ES-I3 (cell line): ENCODE measurements around the gene ZNF423.

Experiments used
- H3K36me3 ChIP-seq: 2 replicates; pipeline ENCODE4 v1.6.1; 2013; ENCODE audit warnings: mild to moderate bottlenecking, low read length, control low read depth, moderate library complexity; ENCODE audit not compliant: insufficient read depth
- H3K4me1 ChIP-seq: 2 replicates; pipeline ENCODE4 v1.6.1; 2013; ENCODE audit warnings: mild to moderate bottlenecking, control low read depth, low read length; ENCODE audit not compliant: insufficient read depth
- H3K9ac ChIP-seq: 2 replicates; pipeline ENCODE4 v1.6.1; 2013; ENCODE audit warnings: low read depth, mild to moderate bottlenecking, low read length, moderate library complexity
- H3K9me3 ChIP-seq: 2 replicates; pipeline ENCODE4 v1.6.1; 2013; ENCODE audit warnings: mild to moderate bottlenecking, low read length, moderate library complexity; ENCODE audit not compliant: control insufficient read depth, insufficient read depth

ZNF423 gene

DNA sequence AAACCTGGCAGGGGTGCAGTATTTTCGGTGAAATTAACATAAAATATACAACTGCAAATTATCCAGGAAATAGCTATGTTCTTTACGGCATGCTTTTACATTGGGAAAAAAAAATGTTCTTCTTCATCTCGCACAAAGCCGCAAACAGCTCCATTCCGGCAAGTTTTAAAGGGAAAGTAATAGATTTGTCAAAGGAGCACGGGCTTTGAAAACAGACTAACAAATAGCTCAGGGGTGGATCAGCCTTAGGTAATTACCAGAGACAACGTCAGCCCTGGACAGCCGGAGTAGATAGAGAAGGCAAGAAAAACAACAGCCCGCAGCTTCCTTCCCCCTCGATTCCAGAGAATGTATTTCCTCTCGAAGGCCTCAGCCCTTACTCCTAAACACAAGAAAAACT is 259.8 kb downstream of the ZNF423 start:
- peaks cover 31% of the 10 kb centered on the region for H3K4me1 ChIP-seq
- no peaks in the 10 kb centered on the region for H3K36me3 ChIP-seq
- no peaks in the 10 kb centered on the region for H3K9me3 ChIP-seq
- H3K9ac ChIP-seq = no peak overlapping the region

DNA sequence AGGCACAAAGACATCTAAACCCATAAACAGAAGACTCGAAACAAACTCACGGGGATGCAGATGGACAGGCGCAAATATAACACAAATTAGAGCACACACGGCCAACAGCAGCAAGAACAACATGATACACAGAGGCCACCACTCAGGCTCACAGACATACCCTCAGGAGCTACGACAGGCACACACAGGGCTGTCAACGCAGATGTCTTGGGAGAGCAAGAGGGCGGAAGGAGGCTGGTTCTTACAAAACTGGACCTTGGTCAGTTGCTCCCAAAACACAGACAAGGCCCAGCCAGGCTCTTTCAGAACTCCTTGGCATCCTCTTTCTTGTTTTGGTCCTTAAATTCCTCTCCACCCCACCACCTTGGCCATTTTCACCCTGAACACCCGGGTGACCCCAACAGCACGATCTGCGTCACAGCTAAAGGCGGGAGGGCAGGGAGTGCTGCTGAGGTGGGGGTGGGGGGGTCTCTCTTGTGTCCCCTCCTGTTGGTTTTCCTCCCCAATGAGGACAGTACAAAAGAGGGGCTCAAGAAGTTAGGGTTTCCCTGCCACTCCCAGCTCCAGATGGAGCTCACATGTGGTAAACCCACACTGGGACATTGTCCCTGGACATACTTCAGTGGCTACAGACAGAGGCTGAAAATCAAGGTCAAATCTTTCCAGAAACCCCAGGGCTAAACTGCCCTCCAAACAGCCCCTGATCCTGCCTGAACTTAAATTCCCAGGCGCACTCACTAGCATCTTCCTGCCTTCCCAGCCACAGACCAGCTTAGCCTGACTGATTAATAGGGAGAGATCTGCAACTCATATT is 261.0 kb downstream of the ZNF423 start:
- H3K9me3 ChIP-seq = no peaks in the 10 kb centered on the region
- H3K4me1 ChIP-seq = peaks cover 31% of the 10 kb centered on the region
- H3K9ac ChIP-seq = no peak overlapping the region
- no peaks in the 10 kb centered on the region for H3K36me3 ChIP-seq

DNA sequence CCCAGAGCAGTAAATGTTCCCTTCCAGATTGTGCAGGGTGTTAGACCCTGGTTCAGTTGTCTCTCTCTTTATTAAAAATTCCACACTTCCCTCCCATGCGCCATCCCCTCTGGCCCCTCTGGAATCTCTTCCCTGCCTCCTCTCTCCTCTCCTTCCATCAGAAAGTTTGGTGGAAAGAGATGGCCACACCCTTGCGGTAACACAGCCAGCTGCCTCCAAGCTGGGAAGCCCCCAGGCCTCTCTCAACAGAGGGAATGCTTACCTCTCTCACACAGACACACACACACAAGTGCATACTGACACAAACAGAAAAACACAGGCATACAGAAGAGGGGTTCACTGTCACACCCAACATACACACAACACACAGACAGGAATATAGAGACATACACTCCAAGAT is 261.8 kb downstream of the ZNF423 start:
- Histone ChIP-seq H3K36me3 (no peaks in the 10 kb centered on the region), H3K9ac (no peak overlapping the region), H3K4me1 (peaks cover 37% of the 10 kb centered on the region), H3K9me3 (no peaks in the 10 kb centered on the region)

DNA sequence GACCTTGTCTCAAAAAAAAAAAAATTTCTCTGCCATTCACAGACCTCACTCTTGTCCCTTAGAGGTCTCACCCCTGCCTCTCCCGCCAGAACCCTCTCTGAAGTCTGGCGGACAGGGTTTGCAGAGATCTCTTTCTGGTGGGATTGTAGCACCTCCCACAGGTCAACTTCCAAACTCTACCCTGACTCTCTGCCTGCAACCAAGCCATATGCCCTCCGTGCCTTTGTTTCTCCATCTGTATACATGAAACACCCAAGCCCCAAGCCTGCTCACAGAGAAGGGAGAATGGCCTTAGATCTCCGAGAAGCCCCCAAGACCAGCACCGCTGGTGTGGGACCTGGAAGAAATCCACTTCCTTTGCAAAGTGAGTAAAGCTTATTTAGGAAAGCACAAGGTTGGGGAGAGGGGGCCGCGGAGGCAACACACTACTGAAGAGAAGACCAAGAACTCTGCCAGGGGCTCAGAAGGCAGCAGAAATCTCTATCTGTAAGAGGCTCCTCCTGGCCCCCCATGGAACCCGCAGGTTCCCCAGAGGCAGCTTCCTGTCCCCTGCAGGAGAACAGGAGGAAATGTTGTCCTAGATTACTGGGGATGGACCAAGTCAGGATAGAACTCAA is 262.4 kb downstream of the ZNF423 start:
- H3K4me1 ChIP-seq = peaks cover 42% of the 10 kb centered on the region
- no peaks in the 10 kb centered on the region for H3K36me3 ChIP-seq
- no peaks in the 10 kb centered on the region for H3K9me3 ChIP-seq
- H3K9ac ChIP-seq = no peak overlapping the region

DNA sequence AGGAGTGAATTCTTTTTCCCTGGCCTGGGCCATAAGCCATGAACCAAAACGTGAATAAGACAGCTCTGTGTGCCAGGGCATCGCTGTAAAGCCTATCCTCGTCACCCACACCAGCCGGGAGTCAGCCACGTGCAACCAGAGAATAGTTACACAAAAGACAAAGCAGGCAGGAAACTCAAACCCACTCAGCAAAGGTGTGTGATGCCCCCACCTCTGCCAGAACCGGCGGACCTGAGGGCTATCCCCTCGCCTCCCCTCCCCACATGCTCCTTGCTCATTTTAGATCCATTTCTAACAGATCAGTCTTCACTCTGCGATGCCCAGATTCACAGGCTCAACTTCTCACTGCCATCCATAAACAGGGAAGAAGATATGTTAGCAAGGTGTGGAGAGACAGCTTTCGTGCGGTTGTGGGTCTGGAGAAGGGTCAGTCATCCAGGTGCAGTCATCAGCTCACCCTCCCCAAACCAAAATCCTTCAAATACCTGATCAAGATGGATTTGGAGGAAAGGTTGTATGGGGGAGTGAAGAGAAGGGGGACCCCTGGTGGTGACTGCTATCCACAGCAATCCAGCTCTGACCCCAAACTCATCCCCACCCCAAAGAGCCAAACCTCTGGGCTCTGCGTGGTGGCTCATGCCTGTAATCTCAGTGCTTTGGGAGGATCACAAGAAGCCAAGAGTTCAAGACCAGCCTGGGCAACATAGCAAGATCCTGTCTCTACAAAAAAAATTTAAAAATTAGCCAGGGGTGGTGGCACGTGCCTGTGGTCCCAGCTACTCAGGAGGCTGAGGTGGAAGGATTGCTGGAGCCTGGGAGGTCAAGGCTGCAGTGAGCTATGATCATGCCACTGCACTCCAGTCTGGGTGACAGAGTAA is 263.1 kb downstream of the ZNF423 start:
- no peak overlapping the region for H3K9ac ChIP-seq
- H3K9me3 ChIP-seq = no peaks in the 10 kb centered on the region
- H3K36me3 ChIP-seq = no peaks in the 10 kb centered on the region
- peaks cover 42% of the 10 kb centered on the region for H3K4me1 ChIP-seq

DNA sequence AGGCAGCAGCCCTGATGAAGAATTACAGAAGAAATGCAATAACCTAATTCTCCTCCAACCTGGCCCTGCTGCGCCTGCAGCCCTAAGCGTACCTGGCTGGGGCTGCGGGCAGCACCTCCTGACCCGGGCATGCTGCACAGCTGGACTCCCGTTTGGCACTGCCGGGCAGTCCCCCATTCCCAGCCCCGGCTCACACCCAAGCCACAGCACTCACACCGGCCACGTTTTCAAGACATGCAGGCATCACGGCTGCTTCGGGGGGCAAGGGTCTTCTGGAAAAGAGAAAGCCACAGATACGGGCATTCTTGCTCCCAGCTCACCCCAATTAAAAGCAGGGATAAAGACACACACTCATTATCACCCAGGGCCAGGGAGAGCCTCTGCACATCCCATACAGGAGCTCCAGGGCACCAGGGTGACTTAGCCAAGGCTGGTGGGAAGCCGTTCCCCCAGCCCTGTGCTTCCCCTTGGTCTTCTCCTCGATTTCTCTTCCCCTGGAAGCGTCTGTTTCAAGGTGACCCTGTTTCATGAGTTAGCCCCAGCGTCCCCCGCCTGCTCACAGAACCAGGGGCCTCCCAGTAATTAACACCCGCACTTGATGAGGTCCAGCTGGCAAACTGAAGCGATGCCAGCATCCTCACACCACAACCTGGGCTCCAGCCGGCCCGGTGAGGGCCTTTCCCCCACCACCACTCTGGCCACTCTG is 265.6 kb downstream of the ZNF423 start:
- Histone ChIP-seq H3K4me1 (peaks cover 30% of the 10 kb centered on the region), H3K36me3 (no peaks in the 10 kb centered on the region), H3K9ac (no peak overlapping the region), H3K9me3 (no peaks in the 10 kb centered on the region)

DNA sequence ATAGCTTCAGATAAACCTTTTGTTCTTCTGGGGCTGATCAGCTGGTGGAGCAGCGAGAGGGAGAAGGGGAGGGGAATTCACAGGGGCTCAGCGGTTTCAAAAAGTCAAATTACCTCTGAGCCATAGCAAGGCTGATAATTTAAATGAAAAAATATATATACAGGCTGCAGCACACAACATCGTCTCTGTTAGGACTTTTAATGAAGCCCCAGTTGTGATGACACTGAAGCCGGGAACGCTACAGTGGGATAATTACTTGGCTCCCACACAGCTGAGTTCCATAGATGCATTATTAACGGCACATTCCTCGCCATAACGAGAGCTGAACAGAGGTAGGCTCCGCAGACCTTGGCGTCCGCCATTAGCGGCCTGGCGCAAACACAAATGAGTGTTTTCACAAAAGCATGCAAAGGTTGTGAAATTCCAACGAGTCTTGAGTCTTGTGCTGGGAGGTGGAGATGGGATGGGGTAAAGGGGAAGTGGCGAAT is 266.3 kb downstream of the ZNF423 start:
- Histone ChIP-seq H3K9me3 (no peaks in the 10 kb centered on the region), H3K36me3 (no peaks in the 10 kb centered on the region), H3K4me1 (peaks cover 29% of the 10 kb centered on the region), H3K9ac (no peak overlapping the region)

DNA sequence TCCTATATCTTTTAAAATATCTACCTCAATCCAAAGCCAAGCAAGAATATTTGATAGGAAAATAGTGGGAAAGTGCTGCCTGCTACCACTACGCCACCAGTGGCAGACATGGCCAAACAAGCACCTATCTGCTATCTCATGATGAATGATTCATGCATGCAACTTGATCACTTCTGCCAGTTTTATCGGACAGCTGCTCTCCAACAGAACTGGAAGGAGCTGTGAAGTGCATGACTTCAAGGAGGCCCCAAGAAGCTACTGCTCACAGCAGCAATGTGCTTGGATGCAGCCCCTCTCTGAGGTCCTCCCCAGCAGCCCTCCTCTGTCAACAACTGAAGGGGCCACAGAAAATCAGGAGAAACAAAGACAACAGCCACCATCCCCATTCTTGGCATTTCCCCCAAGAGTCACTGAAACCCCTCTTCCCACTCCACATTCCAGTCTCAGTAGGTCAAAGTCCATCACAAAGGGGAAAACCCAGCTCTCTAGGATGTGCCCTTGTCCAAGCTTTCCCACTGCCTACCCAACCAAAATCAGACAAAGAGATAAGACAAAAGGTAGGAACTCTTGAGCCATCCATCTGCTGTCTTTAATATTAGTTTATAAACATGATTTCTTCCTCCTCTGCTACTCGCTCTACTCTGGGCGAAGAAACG is 267.1 kb downstream of the ZNF423 start:
- H3K9me3 ChIP-seq = no peaks in the 10 kb centered on the region
- H3K4me1 ChIP-seq = peaks cover 25% of the 10 kb centered on the region
- no peak overlapping the region for H3K9ac ChIP-seq
- H3K36me3 ChIP-seq = no peaks in the 10 kb centered on the region

DNA sequence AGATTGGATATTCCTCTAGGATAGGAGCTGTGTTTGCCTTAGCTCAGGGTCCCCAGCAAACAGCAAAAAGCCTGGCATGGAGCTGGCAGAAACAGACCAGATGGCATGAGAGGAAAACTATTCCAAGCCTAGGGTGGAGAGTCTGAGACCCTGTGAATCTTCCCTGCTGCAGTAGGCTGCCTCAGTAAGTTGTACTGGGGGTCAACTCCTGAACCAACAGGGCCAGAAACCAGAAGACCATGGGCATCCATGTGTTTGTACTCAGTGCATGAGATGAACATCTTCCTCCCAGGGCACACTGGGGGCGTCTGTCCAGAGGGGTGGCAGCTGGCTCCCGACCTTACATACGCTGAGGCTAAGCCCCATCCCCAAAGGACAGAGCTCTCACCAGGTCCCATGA is 267.9 kb downstream of the ZNF423 start:
- Histone ChIP-seq H3K4me1 (peaks cover 25% of the 10 kb centered on the region), H3K9me3 (no peaks in the 10 kb centered on the region), H3K9ac (no peak overlapping the region), H3K36me3 (no peaks in the 10 kb centered on the region)

DNA sequence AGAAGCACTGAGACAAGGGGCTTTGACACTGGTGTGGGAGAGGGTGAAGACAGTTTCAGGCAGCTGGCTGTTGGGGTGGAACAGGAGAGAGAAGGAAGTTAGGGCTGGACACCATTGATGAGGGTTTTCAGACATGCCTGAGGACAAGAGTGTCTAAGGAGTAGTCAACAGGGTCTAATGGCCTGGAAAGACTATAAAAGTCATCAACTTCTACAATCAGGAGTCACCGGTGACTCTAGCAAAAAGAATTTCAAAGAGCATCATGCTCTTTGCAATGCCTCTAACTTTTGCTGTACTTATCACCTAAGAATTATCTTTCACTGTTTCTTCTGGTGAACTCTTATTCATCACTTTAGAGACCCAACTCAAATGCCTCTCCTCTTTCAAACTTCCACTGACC is 268.4 kb downstream of the ZNF423 start:
- Histone ChIP-seq H3K9ac (no peak overlapping the region), H3K36me3 (no peaks in the 10 kb centered on the region), H3K4me1 (peaks cover 22% of the 10 kb centered on the region; the same call in 1 of the 2 replicates), H3K9me3 (no peaks in the 10 kb centered on the region)

DNA sequence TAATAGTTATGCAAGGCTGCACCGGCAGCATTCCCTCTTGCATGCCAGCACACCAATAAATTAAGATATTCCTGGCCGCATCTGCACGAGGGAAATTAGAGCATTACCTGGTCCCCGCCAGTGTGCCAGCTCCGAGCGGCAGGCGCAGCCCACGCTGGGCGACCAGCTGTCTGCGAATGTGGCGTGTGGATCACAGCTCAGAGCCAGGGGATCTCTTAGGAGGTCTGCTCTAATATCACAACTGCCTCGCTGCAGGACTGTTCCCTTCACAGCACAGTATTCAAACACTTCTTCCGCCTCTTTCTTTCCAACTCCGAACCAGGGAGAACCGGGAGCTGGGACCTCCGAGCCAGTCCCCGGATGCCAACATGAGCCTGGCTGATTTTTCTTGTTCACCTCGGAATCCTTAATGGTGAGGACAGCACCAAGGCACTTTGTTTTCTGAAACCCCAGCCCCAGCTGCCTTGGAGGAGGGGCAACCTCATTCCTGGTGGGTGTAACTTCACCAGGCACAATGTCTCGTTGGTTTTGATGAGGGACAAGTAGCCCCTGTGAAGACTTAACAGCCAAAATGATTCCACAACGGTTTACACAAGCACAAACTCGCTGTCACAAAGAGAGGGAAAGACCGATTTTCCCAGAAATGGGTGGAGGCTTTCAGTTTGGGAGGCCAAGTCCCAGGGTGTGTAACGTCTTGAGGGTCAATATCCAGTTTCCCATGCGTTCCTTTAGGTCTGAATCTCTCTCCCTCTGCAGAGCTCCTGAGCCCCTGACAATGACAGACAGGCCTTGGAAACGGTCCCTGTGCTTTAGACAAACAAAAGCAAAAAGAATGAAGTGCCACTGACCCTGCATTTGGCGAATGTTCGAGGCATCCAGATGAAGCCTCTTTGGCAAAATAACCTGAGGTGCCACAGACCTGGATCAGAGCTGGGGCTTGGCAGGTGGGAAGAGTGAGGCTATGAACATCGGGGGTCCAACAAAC is 269.2 kb downstream of the ZNF423 start:
- Histone ChIP-seq H3K4me1 (peaks cover 22% of the 10 kb centered on the region; the same call in 1 of the 2 replicates), H3K36me3 (no peaks in the 10 kb centered on the region), H3K9me3 (no peaks in the 10 kb centered on the region), H3K9ac (no peak overlapping the region)

DNA sequence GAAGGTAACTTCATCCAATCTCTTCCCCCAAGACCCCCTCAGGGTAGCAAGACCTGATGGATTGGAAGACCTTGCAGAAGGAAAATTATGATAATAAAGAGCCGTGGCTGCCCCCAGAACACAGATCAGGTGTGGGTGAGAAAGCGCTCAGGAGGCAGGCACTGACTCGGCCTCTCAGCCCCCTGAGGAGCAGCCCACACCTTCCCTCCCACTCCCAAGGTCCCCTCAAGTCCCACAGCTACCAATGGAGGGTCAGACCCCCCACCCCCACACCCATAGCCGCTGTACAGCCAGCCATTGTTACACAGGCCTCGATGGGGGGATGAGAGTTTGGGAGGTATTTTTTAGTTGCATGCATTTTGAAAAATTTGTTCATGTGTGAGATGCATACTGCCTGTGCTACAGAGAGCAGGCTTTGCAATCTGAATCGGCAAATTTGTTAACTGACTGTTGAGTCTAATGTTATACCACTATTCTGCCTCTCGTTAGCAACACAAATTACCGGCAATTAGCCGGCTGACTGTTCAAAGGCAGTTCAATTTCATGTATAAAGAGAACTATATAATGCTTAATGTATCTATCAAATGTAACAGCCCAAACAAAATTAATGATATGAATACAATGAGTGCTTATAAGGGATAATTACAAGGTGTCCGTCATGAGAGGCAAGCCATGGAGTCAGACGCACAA is 270.6 kb downstream of the ZNF423 start:
- no peaks in the 10 kb centered on the region for H3K9me3 ChIP-seq
- no peak overlapping the region for H3K9ac ChIP-seq
- H3K36me3 ChIP-seq = no peaks in the 10 kb centered on the region
- peaks cover 22% of the 10 kb centered on the region; the same call in 1 of the 2 replicates for H3K4me1 ChIP-seq
